Endothelial cell of umbilical vein (primary cell): ENCODE results near the gene TSPYL2.

Experiments
- CTCF ChIP-seq, 2 donors: IDR thresholded peaks; 1 replicate in 1 of 2; 2 replicates in 1 of 2; pipeline ENCODE4 v1.5.1; 2011; ENCODE audit warnings: low read length in 2 of 2, mild to moderate bottlenecking in 2 of 2, moderate library complexity in 2 of 2, control low read depth in 1 of 2, inconsistent platforms in 1 of 2, low read depth in 1 of 2; ENCODE audit not compliant: insufficient read depth in 1 of 2; ENCODE audit errors: extremely low read depth in 1 of 2
- EZH2 ChIP-seq: IDR thresholded peaks from 2 replicates; pipeline ENCODE4 v1.6.1; 2012; ENCODE audit warnings: borderline replicate concordance, low read depth, mild to moderate bottlenecking, moderate library complexity, low read length, inconsistent platforms; ENCODE audit not compliant: severe bottlenecking
- FOS ChIP-seq: IDR thresholded peaks from 2 replicates; pipeline ENCODE4 v1.6.1; 2011; ENCODE audit warnings: mild to moderate bottlenecking, low read length, moderate library complexity, borderline replicate concordance; ENCODE audit not compliant: insufficient read depth
- JUN ChIP-seq: IDR thresholded peaks from 2 replicates; pipeline ENCODE4 v1.6.1; 2011; ENCODE audit warnings: borderline replicate concordance, low read depth; ENCODE audit not compliant: insufficient read length, insufficient read depth
- MAX ChIP-seq: IDR thresholded peaks from 2 replicates; pipeline ENCODE4 v1.6.1; 2011; ENCODE audit not compliant: insufficient read depth, insufficient read length
- MYC ChIP-seq: IDR thresholded peaks from one replicate; pipeline ENCODE4 v1.6.1; 2011; ENCODE audit warnings: mild to moderate bottlenecking, low read depth, low read length
- POLR2A ChIP-seq: IDR thresholded peaks from 2 replicates; pipeline ENCODE4 v1.6.1; 2012; ENCODE audit warnings: low read depth, mild to moderate bottlenecking, control low read depth, low read length
- POLR2AphosphoS5 ChIP-seq: IDR thresholded peaks from 2 replicates; pipeline ENCODE4 v1.6.1; 2012; ENCODE audit warnings: low read depth, mild to moderate bottlenecking, control low read depth, low read length, moderate library complexity; ENCODE audit not compliant: insufficient read depth

DNA sequence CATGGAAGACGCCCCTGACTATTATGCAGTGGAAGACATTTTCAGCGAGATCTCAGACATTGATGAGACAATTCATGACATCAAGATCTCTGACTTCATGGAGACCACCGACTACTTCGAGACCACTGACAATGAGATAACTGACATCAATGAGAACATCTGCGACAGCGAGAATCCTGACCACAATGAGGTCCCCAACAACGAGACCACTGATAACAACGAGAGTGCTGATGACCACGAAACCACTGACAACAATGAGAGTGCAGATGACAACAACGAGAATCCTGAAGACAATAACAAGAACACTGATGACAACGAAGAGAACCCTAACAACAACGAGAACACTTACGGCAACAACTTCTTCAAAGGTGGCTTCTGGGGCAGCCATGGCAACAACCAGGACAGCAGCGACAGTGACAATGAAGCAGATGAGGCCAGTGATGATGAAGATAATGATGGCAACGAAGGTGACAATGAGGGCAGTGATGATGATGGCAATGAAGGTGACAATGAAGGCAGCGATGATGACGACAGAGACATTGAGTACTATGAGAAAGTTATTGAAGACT is 3.6 kb downstream of the TSPYL2 start:
- no peak for TF ChIP-seq CTCF (IDR thresholded peaks at IDR 0.05; ENCODE audit: extremely low read depth in 1 of 2, insufficient read depth in 1 of 2, low read depth in 1 of 2, low read length in 2 of 2)
- TF ChIP-seq EZH2, result no peak
- TF ChIP-seq POLR2A, result no peak
- TF ChIP-seq POLR2AphosphoS5, result no peak
- no peak for TF ChIP-seq MAX
- TF ChIP-seq FOS, result no peak
- TF ChIP-seq JUN, result no peak
- no peak for TF ChIP-seq MYC
